Measurements from ENCODE around the gene DNAAF8.

- TF ChIP-seq CTCF (conservative IDR thresholded peaks at IDR 0.05) (no peak), EZH2 (IDR thresholded peaks at IDR 0.05; ENCODE audit: low read depth) (no peak)
Observed at GRCh38 chr16:4788910-4789309, 54.6 kb downstream of the DNAAF8 start.

Measured in PC-9 (cell line).